H9 (cell line): Measurements from ENCODE around the gene MAEA. TPM values are rescaled to one million over a fixed set of nuclear protein-coding genes. Genes with fewer than 3 reads are reported as not detected.

Source experiments
- DNase-seq: peaks from one replicate; pipeline ENCODE4 v3.0.0-alpha.2; 2017
- H2AFZ ChIP-seq: one replicate; pipeline ENCODE4 v1.6.1; 2013; ENCODE audit warnings: mild to moderate bottlenecking, low read length, control low read depth, moderate library complexity
- H2AK5ac ChIP-seq: 2 replicates; pipeline ENCODE4 v1.6.1; 2013; ENCODE audit warnings: low read length, control low read depth, mixed read lengths; ENCODE audit not compliant: insufficient read length
- H2BK120ac ChIP-seq: one replicate; pipeline ENCODE4 v1.6.1; 2013; ENCODE audit warnings: low read depth, mild to moderate bottlenecking, low read length, control low read depth, inconsistent platforms; ENCODE audit not compliant: poor library complexity, severe bottlenecking
- H2BK12ac ChIP-seq: 2 replicates; pipeline ENCODE4 v1.6.1; 2013; ENCODE audit warnings: low read length, control low read depth, mixed read lengths, low read depth; ENCODE audit not compliant: insufficient read length
- H2BK15ac ChIP-seq: 2 replicates; pipeline ENCODE4 v1.6.1; 2013; ENCODE audit warnings: low read depth, low read length, control low read depth
- H2BK20ac ChIP-seq: one replicate; pipeline ENCODE4 v1.6.1; 2013; ENCODE audit warnings: low read depth, mild to moderate bottlenecking, low read length, control low read depth, inconsistent platforms; ENCODE audit not compliant: poor library complexity, severe bottlenecking
- H2BK5ac ChIP-seq: 2 replicates; pipeline ENCODE4 v1.6.1; 2013; ENCODE audit warnings: low read length, control low read depth, mixed read lengths; ENCODE audit not compliant: insufficient read length
- H3K14ac ChIP-seq: 2 replicates; pipeline ENCODE4 v1.6.1; 2013; ENCODE audit warnings: low read length, control low read depth; ENCODE audit not compliant: insufficient read depth
- H3K18ac ChIP-seq: 2 replicates; pipeline ENCODE4 v1.6.1; 2013; ENCODE audit warnings: low read depth, mild to moderate bottlenecking, mixed read lengths, low read length, control low read depth; ENCODE audit not compliant: insufficient read length
- H3K23ac ChIP-seq: 2 replicates; pipeline ENCODE4 v1.6.1; 2013; ENCODE audit warnings: low read length, control low read depth, mixed read lengths, low read depth; ENCODE audit not compliant: insufficient read length
- H3K23me2 ChIP-seq: 2 replicates; pipeline ENCODE4 v1.6.1; 2013; ENCODE audit warnings: low read depth, mild to moderate bottlenecking, mixed read lengths, low read length, control low read depth; ENCODE audit not compliant: insufficient read length, poor library complexity, severe bottlenecking
- H3K27ac ChIP-seq: 2 replicates; pipeline ENCODE4 v1.5.1; 2013; ENCODE audit warnings: low read length, control low read depth, mixed read lengths, low read depth; ENCODE audit not compliant: insufficient read length
- H3K27me3 ChIP-seq: 2 replicates; pipeline ENCODE4 v1.6.1; 2013; ENCODE audit warnings: low read length, control low read depth, inconsistent platforms; ENCODE audit not compliant: insufficient read depth
- H3K4ac ChIP-seq: 2 replicates; pipeline ENCODE4 v1.6.1; 2013; ENCODE audit warnings: low read depth, mild to moderate bottlenecking, control low read depth, inconsistent platforms, low read length, moderate library complexity
- H3K4me1 ChIP-seq: 2 replicates; pipeline ENCODE4 v1.6.1; 2013; ENCODE audit warnings: low read length, control low read depth, inconsistent platforms; ENCODE audit not compliant: insufficient read depth
- H3K4me2 ChIP-seq: 2 replicates; pipeline ENCODE4 v1.6.1; 2013; ENCODE audit warnings: low read length, control low read depth, mixed read lengths; ENCODE audit not compliant: insufficient read length, insufficient read depth
- H3K56ac ChIP-seq: 2 replicates; pipeline ENCODE4 v1.6.1; 2013; ENCODE audit warnings: low read depth, mild to moderate bottlenecking, mixed read lengths, low read length, control low read depth; ENCODE audit not compliant: insufficient read length
- H3K79me1 ChIP-seq: 2 replicates; pipeline ENCODE4 v1.6.1; 2013; ENCODE audit warnings: low read depth, mild to moderate bottlenecking, moderate library complexity, low read length, control low read depth, inconsistent platforms; ENCODE audit not compliant: insufficient read depth, poor library complexity, severe bottlenecking
- H3K79me2 ChIP-seq: 2 replicates; pipeline ENCODE4 v1.6.1; 2013; ENCODE audit warnings: low read length, control low read depth, inconsistent platforms; ENCODE audit not compliant: insufficient read depth
- H3K9ac ChIP-seq: 2 replicates; pipeline ENCODE4 v1.6.1; 2013; ENCODE audit warnings: low read length, control low read depth, mixed read lengths; ENCODE audit not compliant: insufficient read length; ENCODE audit errors: extremely low read depth
- H3K9me3 ChIP-seq: one replicate; pipeline ENCODE4 v1.6.1; 2013; ENCODE audit warnings: low read depth, low read length, inconsistent platforms; ENCODE audit not compliant: control insufficient read depth
- H3T11ph ChIP-seq: one replicate; pipeline ENCODE4 v1.6.1; 2013; ENCODE audit warnings: mild to moderate bottlenecking, low read length, control low read depth, inconsistent platforms
- H4K20me1 ChIP-seq: one replicate; pipeline ENCODE4 v1.6.1; 2013; ENCODE audit not compliant: control insufficient read depth, insufficient read length, insufficient read depth
- H4K5ac ChIP-seq: 2 replicates; pipeline ENCODE4 v1.6.1; 2013; ENCODE audit warnings: low read depth, mild to moderate bottlenecking, mixed read lengths, low read length, control low read depth; ENCODE audit not compliant: insufficient read length
- H4K8ac ChIP-seq: replicated peaks from 2 replicates; pipeline ENCODE4 v1.6.1; 2013; ENCODE audit warnings: low read length, control low read depth, mixed read lengths, low read depth; ENCODE audit not compliant: insufficient read length
- H4K91ac ChIP-seq: 2 replicates; pipeline ENCODE4 v1.6.1; 2013; ENCODE audit warnings: low read depth, mild to moderate bottlenecking, moderate library complexity, mixed read lengths, low read length, control low read depth; ENCODE audit not compliant: insufficient read length
- H3K27ac Mint-ChIP-seq, 3 experiments: 2 replicates in 2 of 3; 3 replicates in 1 of 3; pipeline ENCODE4 v1.8.0; 2020 to 2021; ENCODE audit warnings: mixed read lengths in 3 of 3, mild to moderate bottlenecking in 1 of 3, moderate library complexity in 1 of 3
- H3K27me3 Mint-ChIP-seq: 2 replicates; pipeline ENCODE4 v1.8.0; 2021; ENCODE audit warnings: low read depth, mild to moderate bottlenecking, moderate library complexity, mixed read lengths
- H3K36me3 Mint-ChIP-seq, 3 experiments: 2 replicates in 2 of 3; 3 replicates in 1 of 3; pipeline ENCODE4 v1.8.0; 2020 to 2021; ENCODE audit warnings: low read depth in 3 of 3, mixed read lengths in 3 of 3; ENCODE audit not compliant: insufficient read depth in 1 of 3
- H3K4me1 Mint-ChIP-seq, 2 experiments: 2 replicates each; pipeline ENCODE4 v1.8.0; 2020; ENCODE audit warnings: mixed read lengths in 2 of 2
- H3K4me3 Mint-ChIP-seq, 2 experiments: 2 replicates in 1 of 2; 3 replicates in 1 of 2; pipeline ENCODE4 v1.8.0; 2020 to 2021; ENCODE audit warnings: mild to moderate bottlenecking in 2 of 2, mixed read lengths in 2 of 2, moderate library complexity in 1 of 2
- H3K9me3 Mint-ChIP-seq, 2 experiments: 2 replicates in 1 of 2; 3 replicates in 1 of 2; pipeline ENCODE4 v1.8.0; 2020; ENCODE audit warnings: mild to moderate bottlenecking in 2 of 2, mixed read lengths in 2 of 2, moderate library complexity in 1 of 2
- CTCF ChIP-seq: fragments of 200-600 bp; sonication (generic); conservative IDR thresholded peaks from 3 replicates; pipeline ENCODE4 v1.8.0; 2021; ENCODE audit warnings: antibody characterized with exemption, mild to moderate bottlenecking
- WGBS: extraction: QIAGEN DNeasy Blood & Tissue Kit; methylation state at CpG from one replicate; pipeline ENCODE4 v1.1.7; 2013; ENCODE audit warnings: missing lambda C conversion rate, low lambda C conversion rate, mixed read lengths; ENCODE audit not compliant: insufficient read length; ENCODE audit errors: extremely low coverage; 5-methylcytosine and 5-hydroxymethylcytosine counted together
- total RNA-seq: library from RNA; stranded (reverse); gene quantifications from 2 replicates; pipeline ENCODE4 v1.2.1, GENCODE V29; 2021

The MAEA gene
- total RNA-seq, 1 experiment from 2014 or later: 85.6 TPM

DNA sequence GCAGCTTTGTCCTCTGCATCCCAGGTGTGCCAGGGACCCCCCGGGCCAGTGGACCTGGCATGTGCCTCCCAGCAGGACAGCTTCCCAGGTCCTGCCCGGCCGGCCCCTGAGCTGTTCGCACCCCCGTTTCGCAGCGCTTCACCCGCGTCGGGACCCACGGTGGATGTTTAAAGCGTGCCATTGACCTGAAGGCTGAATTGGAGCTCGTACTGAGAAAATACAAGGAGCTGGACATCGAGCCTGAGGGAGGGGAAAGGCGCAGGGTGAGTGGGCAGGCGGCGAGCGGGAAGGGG lies 65.2 kb downstream of the MAEA start:
- Histone ChIP-seq H3K27me3 (no peaks in the 10 kb centered on the region), H4K8ac (no peak overlapping the region), H3K23ac (no peak overlapping the region), H3K18ac (no peak overlapping the region), H3K14ac (no peak overlapping the region), H3K4ac (no peak overlapping the region), H3K79me1 (no peaks in the 10 kb centered on the region), H4K5ac (no peak overlapping the region), H3T11ph (no peak overlapping the region), H2BK120ac (no peak overlapping the region), H3K56ac (no peak overlapping the region), H2BK15ac (no peak overlapping the region), H3K9me3 (no peaks in the 10 kb centered on the region), H3K4me2 (no peak overlapping the region), H3K4me1 (no peaks in the 10 kb centered on the region), H2BK5ac (no peak overlapping the region), H2BK20ac (no peak overlapping the region), H2AK5ac (no peak overlapping the region), H2BK12ac (no peak overlapping the region), H4K91ac (no peak overlapping the region), H3K9ac (no peak overlapping the region), H2AFZ (no peak overlapping the region), H3K27ac (no peak overlapping the region), H3K79me2 (no peaks in the 10 kb centered on the region), H4K20me1 (no peaks in the 10 kb centered on the region), H3K23me2 (no peaks in the 10 kb centered on the region)
- Mint-ChIP-seq H3K27me3 (no peaks in the 10 kb centered on the region), H3K4me1 (peaks cover 3% of the 10 kb centered on the region in 2 experiments; a peak in 2 of 4 replicates), H3K36me3 (peaks cover 4 to 34% (median 29%) of the 10 kb centered on the region in 3 experiments; a peak in 6 of 7 replicates), H3K9me3 (no peaks in the 10 kb centered on the region; a peak in 1 of 5 replicates), H3K4me3 (no peak overlapping the region), H3K27ac (no peak overlapping the region)
- no CpG with 5 or more reads among the region's 18 CpGs for WGBS
- no peak for DNase-seq
- TF ChIP-seq CTCF: no peak
